Astrocyte (in vitro differentiated cells and primary cell): Measurements from ENCODE around the gene FGFRL1. TPM values are rescaled to one million over a fixed set of nuclear protein-coding genes. Genes with fewer than 3 reads are reported as not detected.
A peak's percentile ranks its signal among the peaks of the same experiment; 100 is the strongest.

Source experiments
- DNase-seq: peaks from one replicate; pipeline ENCODE4 v3.0.0-alpha.2; 2010; ENCODE audit warnings: low read depth
- FAIRE-seq: peaks from 2 replicates; lab custom pipeline; 2011; peaks lifted over from hg19 to GRCh38; lab: Jason Lieb, UNC
- H2AFZ ChIP-seq: 2 replicates; pipeline ENCODE4 v1.6.0; 2012; ENCODE audit warnings: low read depth, low read length, inconsistent platforms
- H3K27ac ChIP-seq: 2 replicates; pipeline ENCODE4 v1.5.1; 2011; ENCODE audit warnings: low read depth, low read length, inconsistent platforms
- H3K27me3 ChIP-seq: 2 replicates; pipeline ENCODE4 v1.6.0; 2011; ENCODE audit warnings: low read length, inconsistent platforms; ENCODE audit not compliant: insufficient read depth
- H3K36me3 ChIP-seq: 2 replicates; pipeline ENCODE4 v1.5.1; 2011; ENCODE audit warnings: low read length, inconsistent platforms; ENCODE audit not compliant: insufficient read depth
- H3K4me1 ChIP-seq: 2 replicates; pipeline ENCODE4 v1.5.1; 2011; ENCODE audit warnings: low read length, inconsistent platforms; ENCODE audit not compliant: insufficient read depth
- H3K4me2 ChIP-seq: 2 replicates; pipeline ENCODE4 v1.6.0; 2012; ENCODE audit warnings: low read length, inconsistent platforms
- H3K4me3 ChIP-seq: 2 replicates; pipeline ENCODE4 v1.5.1; 2011; ENCODE audit warnings: low read depth, mild to moderate bottlenecking, low read length, inconsistent platforms; ENCODE audit not compliant: insufficient read depth
- H3K79me2 ChIP-seq: 2 replicates; pipeline ENCODE4 v1.6.0; 2012; ENCODE audit warnings: mild to moderate bottlenecking, low read length, inconsistent platforms; ENCODE audit not compliant: insufficient read depth
- H3K9ac ChIP-seq: 2 replicates; pipeline ENCODE4 v1.6.0; 2012; ENCODE audit warnings: mild to moderate bottlenecking, low read length, inconsistent platforms
- H3K9me3 ChIP-seq: 2 replicates; pipeline ENCODE4 v1.5.1; 2012; ENCODE audit warnings: low read depth, mild to moderate bottlenecking, low read length, inconsistent platforms; ENCODE audit not compliant: insufficient read depth
- H4K20me1 ChIP-seq: 2 replicates; pipeline ENCODE4 v1.6.0; 2012; ENCODE audit warnings: low read length, inconsistent platforms; ENCODE audit not compliant: insufficient read depth
- H3K27ac Mint-ChIP-seq: one replicate; pipeline ENCODE4 v1.8.0; 2021; ENCODE audit warnings: mild to moderate bottlenecking, mixed read lengths; ENCODE audit not compliant: unreplicated experiment
- H3K27me3 Mint-ChIP-seq: one replicate; pipeline ENCODE4 v1.8.0; 2021; ENCODE audit warnings: low read depth, mixed read lengths; ENCODE audit not compliant: unreplicated experiment
- H3K36me3 Mint-ChIP-seq: one replicate; pipeline ENCODE4 v1.8.0; 2021; ENCODE audit warnings: low read depth, mixed read lengths; ENCODE audit not compliant: unreplicated experiment
- H3K4me1 Mint-ChIP-seq: one replicate; pipeline ENCODE4 v1.8.0; 2021; ENCODE audit warnings: low read depth, mixed read lengths; ENCODE audit not compliant: unreplicated experiment
- H3K4me3 Mint-ChIP-seq: one replicate; pipeline ENCODE4 v1.8.0; 2021; ENCODE audit warnings: mild to moderate bottlenecking, moderate library complexity, mixed read lengths; ENCODE audit not compliant: unreplicated experiment
- H3K9me3 Mint-ChIP-seq: one replicate; pipeline ENCODE4 v1.8.0; 2021; ENCODE audit warnings: mild to moderate bottlenecking, mixed read lengths; ENCODE audit not compliant: unreplicated experiment
- CTCF ChIP-seq: IDR thresholded peaks from 2 replicates; pipeline ENCODE4 v1.5.1; 2011; ENCODE audit warnings: low read depth, mild to moderate bottlenecking, inconsistent platforms, low read length, moderate library complexity; ENCODE audit not compliant: insufficient read depth
- EZH2 ChIP-seq: IDR thresholded peaks from 2 replicates; pipeline ENCODE4 v1.6.1; 2012; ENCODE audit warnings: mild to moderate bottlenecking, low read length, inconsistent platforms; ENCODE audit not compliant: insufficient read depth
- total RNA-seq: library from RNA; stranded (reverse); gene quantifications from 2 replicates; pipeline ENCODE4 v1.2.1, GENCODE V29; 2021

FGFRL1 gene
- total RNA-seq, 1 donor from 2014 or later: 64.2 TPM

- Histone ChIP-seq H2AFZ (no peak overlapping the region), H3K9me3 (no peaks in the 10 kb centered on the region), H3K4me3 (no peak overlapping the region), H3K36me3 (no peaks in the 10 kb centered on the region), H3K27ac (no peak overlapping the region), H3K9ac (no peak overlapping the region), H3K4me1 (no peaks in the 10 kb centered on the region), H4K20me1 (peaks cover 8% of the 10 kb centered on the region), H3K4me2 (no peak overlapping the region), H3K27me3 (peaks cover 31% of the 10 kb centered on the region), H3K79me2 (no peaks in the 10 kb centered on the region)
- TF ChIP-seq EZH2 (peak; percentile 98), CTCF (no peak)
- Mint-ChIP-seq H3K27ac (no peak overlapping the region), H3K27me3 (peaks cover 31% of the 10 kb centered on the region), H3K4me1 (peaks cover 2% of the 10 kb centered on the region), H3K9me3 (peaks cover 6% of the 10 kb centered on the region), H3K4me3 (no peak overlapping the region), H3K36me3 (peaks cover 4% of the 10 kb centered on the region)
- FAIRE-seq: no peak
- no peak for DNase-seq
Measured at GRCh38 chr4:1002131-1002630, 9.2 kb upstream of the FGFRL1 start.

GRCh38 chr4:1002631-1003251, 8.7 kb upstream of the FGFRL1 start:
- Histone ChIP-seq H3K27ac (no peak overlapping the region), H3K9me3 (no peaks in the 10 kb centered on the region), H3K79me2 (no peaks in the 10 kb centered on the region), H3K36me3 (no peaks in the 10 kb centered on the region), H3K4me2 (no peak overlapping the region), H2AFZ (no peak overlapping the region), H3K4me3 (no peak overlapping the region), H3K9ac (no peak overlapping the region), H4K20me1 (peaks cover 8% of the 10 kb centered on the region), H3K4me1 (no peaks in the 10 kb centered on the region), H3K27me3 (peaks cover 31% of the 10 kb centered on the region)
- Mint-ChIP-seq H3K9me3 (peaks cover 6% of the 10 kb centered on the region), H3K4me3 (no peak overlapping the region), H3K27me3 (peaks cover 36% of the 10 kb centered on the region), H3K36me3 (peaks cover 4% of the 10 kb centered on the region), H3K27ac (no peak overlapping the region), H3K4me1 (peaks cover 2% of the 10 kb centered on the region)
- no peak for FAIRE-seq
- no peak for TF ChIP-seq CTCF
- TF ChIP-seq EZH2: peak; percentile 80
- no peak for DNase-seq
